ENCODE results near the gene TAOK1. TPM values are rescaled to one million over a fixed set of nuclear protein-coding genes. Genes with fewer than 3 reads are reported as not detected.
"Not testable (repeated sequence)": the region's sequence is repeated elsewhere in the genome, so short reads cannot be mapped to it uniquely, and the experiment has no call there.

Gene TAOK1
- total RNA-seq, 1 donor from 2014 or later = 48.6 TPM

DNA sequence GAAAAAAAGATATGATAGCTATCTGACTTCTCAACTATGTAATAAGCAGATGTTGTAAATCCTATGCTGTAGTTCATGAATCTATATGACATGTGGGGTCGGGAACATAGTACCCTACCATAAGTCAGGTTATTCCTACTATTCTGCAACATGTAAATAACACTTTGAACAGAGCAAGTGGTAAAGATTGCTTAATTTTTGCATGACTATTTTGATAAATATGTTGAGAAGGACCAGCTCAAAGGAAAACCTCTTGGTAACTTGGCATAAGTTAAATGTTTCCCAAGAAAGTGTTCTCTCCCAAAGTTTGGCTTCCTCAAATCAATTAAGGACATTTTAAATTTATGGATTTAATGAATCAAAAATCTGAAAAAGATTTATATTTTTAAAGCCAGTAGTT is 114.5 kb downstream of the TAOK1 start:
- DNase-seq = no peak
- intact Hi-C loops (cut with DNase I) = no loop called here
- no peak for ATAC-seq (ENCODE audit: poor library complexity)

DNA sequence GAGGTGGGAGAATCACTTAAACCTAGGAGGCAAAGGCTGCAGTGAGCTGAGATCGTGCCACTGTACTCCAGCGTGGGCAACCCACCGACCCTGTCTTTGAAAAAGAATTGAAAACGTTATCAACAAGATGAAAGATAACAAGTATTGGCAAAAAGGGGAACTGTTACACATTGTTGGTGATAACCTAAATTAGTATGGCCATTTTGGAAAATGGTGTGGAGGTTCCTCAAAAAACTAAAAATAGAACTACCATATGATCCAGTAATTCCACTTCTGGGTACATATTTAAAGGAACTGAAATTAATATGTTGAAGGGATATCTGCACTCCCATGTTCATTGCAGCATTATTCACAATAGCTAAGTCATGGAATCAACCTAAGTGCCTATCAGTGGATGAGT is 115.7 kb downstream of the TAOK1 start:
- ATAC-seq (ENCODE audit: poor library complexity) (no peak), DNase-seq (no peak)
- intact Hi-C loops (cut with DNase I) = no loop called here

DNA sequence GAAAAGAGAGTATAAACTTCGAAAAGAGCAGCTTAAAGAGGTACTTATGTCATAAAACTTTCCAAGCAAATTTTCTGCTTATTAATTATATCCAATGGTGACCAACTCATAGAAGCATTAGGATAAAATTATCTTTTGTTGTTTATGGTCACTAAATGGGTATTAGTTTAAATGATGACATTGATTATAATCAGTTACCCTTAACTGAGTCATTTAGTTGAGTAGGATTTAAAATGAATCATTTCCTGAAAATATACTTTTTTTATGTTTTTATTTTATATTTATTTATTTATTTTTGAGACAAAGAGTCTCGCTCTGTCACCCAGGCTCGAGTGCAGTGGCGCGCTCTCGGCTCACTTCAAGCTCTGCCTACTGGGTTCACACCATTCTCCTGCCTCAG is 120.8 kb downstream of the TAOK1 start:
- ATAC-seq (ENCODE audit: poor library complexity) = no peak
- no peak for DNase-seq
- intact Hi-C loops (cut with DNase I) = no loop called here

DNA sequence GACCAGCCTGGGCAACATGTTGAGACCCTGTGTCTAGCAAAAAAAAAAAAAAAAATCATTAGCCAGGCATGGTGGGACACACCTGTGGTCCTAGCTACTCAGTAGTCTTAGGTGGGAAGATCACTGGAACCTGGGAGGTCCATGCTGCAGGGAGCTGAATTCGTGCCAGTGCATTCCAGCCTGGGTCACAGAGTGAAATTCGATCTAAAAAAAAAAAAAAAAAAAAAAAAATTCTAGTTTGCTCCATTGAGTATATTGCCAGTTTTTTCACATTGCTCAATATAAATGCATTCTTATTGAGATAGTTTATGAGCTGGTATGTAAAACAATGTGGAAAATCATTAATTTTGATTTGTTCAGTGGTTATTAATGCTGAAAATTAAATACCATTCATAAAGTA is 124.6 kb downstream of the TAOK1 start:
- DNase-seq (no peak), ATAC-seq (ENCODE audit: poor library complexity) (no peak)
- intact Hi-C loops (cut with DNase I) = no loop called here

DNA sequence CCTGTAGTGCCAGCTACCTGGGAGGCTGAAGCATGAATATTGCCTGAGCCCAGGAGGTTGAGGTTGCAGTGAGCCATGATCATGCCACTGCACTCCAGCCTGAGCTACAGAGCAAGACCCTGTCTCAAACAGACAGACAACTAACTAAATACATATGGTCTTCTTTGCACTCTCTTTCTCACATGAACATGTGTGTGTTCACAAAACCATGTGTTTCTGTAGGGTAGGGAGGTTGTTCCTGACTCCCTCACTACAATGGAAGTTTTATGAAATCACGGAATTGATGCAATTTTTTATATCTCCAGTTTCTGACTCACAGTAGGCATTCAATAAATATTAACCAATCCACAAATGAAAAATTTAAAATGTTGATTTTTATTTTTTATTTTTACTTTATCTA is 128.2 kb downstream of the TAOK1 start:
- intact Hi-C loops (cut with DNase I) = no loop called here
- no peak for DNase-seq
- ATAC-seq (ENCODE audit: poor library complexity) = no peak

DNA sequence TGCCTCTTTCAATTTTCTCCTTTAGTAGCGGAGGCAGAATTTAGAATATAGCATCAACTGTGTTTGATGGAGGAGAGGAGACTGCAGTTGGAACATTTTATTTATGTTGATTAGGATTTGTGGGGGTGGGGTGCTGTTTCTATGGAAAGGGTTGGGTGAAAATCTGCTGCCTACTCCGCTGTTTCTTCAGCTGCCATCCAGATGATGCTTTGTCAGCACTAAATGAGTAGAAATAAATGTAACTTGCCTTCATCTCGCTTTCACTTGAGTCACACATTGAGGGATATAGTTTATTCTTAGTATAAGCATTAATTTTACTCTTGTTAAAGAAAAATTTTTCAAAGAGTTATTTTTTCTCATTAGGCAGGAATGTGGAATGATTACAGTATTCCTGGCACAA is 134.5 kb downstream of the TAOK1 start:
- intact Hi-C loops (cut with DNase I) = no loop called here
- DNase-seq = no peak
- no peak for ATAC-seq (ENCODE audit: poor library complexity)

DNA sequence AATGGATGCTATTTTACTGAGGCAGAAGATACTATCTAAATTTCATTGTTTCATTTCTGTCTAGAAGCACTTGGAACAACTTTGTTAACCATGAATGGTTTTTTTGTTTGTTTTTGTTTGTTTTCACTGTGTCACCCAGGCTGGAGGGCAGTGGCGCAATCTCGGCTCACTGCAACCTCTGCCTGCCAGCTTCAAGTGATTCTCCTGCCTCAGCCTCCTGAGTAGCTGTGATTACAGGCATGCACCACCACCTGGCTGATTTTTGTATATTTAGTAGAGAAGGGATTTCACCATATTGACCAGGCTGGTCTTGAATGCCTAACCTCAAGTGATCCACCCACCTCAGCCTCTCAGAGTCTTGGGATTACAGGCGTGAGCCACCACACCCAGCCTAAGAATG is 136.2 kb downstream of the TAOK1 start:
- ATAC-seq (ENCODE audit: poor library complexity) (no peak), DNase-seq (no peak)
- intact Hi-C loops (cut with DNase I) = no loop called here

DNA sequence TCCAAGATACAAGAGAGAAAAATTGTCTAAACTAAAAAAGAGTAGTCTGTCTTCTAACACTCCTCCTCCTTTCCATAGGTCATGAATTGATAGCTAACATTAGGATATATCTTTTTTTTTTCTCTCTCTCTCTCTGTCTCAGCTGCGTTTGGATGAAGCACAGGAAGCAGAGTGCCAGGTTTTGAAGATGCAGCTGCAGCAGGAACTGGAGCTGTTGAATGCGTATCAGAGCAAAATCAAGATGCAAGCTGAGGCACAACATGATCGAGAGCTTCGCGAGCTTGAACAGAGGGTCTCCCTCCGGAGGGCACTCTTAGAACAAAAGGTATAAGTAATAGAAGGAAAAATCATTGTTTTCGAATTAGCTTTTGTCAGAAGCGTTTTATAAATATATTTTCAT is 143.8 kb downstream of the TAOK1 start:
- ATAC-seq (ENCODE audit: poor library complexity) (no peak), DNase-seq (no peak)
- intact Hi-C loops (cut with DNase I) = loop anchor here (2.0 kb wide), 1 partner anchor 163 kb away; no protein-coding TSS in a partner anchor

DNA sequence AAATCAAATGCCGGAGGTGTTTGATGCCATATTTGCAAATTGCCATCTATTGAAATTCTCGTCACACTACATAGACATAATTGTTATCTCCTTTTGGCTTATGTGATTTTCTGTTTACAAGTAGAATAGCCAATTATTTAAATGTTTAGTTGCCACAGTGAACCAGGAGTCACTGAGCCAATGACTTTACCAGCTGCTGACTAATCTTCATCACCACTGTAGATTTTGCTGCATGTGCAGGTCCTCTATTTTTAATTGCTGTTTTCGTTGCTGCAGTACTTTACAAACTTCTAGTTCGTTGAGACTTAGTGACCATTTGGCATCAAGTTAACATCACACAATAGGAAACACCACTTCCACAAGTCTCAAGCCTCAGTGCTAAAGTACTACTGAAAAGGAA is 153.9 kb downstream of the TAOK1 start:
- no peak for ATAC-seq (ENCODE audit: poor library complexity)
- DNase-seq = no peak
- intact Hi-C loops (cut with DNase I) = no loop called here

DNA sequence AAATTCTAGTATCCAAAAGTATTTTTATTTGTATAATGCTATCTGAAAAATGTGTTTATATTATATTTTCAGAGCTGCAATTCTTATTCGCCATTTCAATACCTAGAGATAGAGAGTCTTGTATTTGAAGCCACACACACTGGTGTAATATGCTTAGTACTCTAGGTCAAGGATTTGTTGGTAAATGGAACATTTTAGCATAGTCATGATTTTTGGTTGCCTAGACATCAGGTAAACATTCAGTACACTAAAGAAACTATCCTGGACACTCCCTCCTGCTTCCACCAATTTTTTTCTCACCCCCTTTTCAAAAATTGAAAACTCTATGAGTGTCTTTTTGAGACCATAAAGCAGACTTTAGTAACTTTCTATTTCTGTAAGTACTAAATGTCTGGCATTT is 155.9 kb downstream of the TAOK1 start:
- intact Hi-C loops (cut with DNase I) = no loop called here
- ATAC-seq (ENCODE audit: poor library complexity) (no peak), DNase-seq (no peak)

DNA sequence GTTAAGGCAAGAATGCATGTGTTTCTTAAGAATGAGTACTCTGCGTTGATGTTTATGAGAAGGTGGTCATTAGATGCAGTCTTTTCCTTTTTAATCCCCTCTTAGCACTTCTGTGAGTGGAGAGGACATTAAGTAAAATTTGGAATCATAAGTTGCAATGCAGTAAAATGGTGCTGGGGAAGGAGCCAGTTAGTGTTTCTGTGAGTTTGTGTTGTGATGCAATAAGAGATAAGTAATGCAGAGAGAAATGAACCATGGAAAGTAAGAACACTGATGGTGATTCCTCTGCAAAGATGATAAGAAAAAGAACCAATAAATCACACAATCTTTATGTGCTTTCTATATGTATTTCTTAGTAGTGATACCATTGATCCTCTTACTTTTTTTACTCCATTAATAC is 156.7 kb downstream of the TAOK1 start:
- intact Hi-C loops (cut with DNase I) = no loop called here
- ATAC-seq (ENCODE audit: poor library complexity) (no peak), DNase-seq (no peak)

DNA sequence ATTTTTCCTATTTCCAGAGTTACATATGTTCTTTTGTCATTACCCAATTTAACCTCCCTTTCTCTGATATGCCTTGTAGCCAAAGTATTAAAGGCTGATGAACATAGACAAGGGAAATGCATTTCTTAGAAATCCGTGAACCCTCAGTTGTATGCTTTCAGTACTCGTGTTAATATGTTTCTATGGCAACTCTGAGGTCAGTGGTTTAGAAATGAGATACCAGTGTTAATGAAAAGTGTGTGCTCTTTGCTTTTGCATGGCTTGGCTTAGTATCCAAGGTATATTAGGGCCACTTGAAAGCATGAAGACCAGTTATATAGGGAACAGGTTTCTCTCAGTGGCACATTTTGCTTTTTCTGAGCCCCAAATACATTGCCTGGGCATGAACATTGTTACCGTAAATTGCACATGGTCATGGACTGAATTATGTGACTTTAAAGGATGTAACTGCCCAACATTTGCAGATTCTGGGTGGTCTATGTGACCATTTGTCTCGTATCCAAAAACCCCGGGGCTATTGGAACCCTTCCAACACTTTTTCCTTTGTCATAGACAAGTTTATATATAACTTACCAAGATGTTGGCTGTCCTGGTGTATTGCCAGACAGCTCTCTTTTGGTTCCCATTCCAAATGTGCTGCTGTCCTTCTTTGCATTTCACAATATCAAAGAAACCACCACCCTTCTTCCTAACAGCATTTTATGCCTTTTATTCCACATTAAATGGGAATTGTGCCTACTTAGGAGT is 159.2 kb downstream of the TAOK1 start:
- DNase-seq = no peak
- peak; percentile 64 for ATAC-seq (ENCODE audit: poor library complexity)
- intact Hi-C loops (cut with DNase I) = no loop called here

DNA sequence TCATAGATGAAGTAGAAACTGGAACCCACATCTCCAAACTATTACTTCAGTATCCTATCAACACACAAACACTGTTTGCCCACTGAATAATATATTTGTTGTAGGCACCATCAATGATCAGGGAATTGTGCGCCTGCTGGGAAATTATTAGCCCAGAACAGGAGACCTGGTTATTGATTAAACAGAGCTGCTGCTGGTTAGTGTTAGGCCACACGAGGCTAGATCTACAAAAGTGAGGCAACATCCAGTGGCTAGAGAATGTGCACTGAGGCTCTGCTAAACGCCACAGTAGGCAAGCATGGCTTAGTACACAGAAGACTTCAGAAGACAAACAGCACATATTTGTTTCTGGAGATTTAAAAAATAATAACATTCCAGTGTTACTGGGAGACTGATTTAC is 165.7 kb downstream of the TAOK1 start:
- no peak for ATAC-seq (ENCODE audit: poor library complexity)
- intact Hi-C loops (cut with DNase I) = no loop called here
- DNase-seq = no peak

DNA sequence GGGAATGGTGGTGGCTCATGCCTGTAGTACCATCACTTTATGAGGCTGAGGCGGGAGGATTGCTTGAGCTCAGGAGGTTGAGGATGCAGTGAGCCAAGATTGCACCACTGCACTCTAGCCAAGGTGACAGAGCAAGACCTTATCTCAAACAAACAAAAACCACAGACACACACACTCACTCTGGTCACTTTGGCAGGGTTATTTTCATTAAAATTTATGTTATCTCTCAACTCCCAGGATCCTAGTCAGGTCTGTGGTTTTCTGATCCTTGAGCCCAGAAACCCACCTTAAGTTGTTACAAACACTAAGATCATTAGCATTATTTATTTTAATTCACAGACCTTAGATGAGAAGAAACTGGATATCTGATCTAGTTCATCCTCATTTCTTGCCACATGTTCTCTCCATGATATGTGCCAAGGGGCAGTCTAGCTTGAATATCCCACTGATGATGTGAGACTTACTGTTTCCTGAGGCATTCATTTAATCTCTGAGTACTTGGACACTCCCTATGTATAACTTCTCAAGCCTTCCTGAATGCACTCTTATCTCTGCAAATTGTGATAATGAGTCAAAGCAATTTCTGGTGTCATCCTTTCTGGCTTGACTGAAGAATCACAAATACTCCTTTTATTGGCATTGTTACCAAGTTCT is 167.0 kb downstream of the TAOK1 start:
- intact Hi-C loops (cut with DNase I) = no loop called here
- ATAC-seq (ENCODE audit: poor library complexity) (no peak), DNase-seq (no peak)

DNA sequence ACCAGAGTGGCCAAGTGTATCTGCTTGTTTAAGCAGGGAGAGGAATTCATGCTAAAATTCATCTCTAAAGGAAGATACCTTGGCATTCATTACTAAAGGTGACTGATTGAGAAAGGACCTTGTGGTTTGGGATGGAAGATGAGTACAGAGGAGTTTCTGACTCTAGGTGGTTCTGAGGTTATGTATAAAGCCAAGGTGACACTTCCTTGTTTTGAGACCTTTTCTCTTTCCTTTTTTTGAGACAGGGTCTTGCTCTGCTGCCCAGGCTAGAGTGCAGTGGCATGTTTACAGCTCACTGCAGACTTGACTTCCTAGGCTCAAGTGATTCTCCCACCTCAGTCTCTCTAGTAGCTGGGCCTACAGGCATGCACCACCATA is 167.6 kb downstream of the TAOK1 start:
- no peak for ATAC-seq (ENCODE audit: poor library complexity)
- intact Hi-C loops (cut with DNase I) = no loop called here
- DNase-seq = no peak

DNA sequence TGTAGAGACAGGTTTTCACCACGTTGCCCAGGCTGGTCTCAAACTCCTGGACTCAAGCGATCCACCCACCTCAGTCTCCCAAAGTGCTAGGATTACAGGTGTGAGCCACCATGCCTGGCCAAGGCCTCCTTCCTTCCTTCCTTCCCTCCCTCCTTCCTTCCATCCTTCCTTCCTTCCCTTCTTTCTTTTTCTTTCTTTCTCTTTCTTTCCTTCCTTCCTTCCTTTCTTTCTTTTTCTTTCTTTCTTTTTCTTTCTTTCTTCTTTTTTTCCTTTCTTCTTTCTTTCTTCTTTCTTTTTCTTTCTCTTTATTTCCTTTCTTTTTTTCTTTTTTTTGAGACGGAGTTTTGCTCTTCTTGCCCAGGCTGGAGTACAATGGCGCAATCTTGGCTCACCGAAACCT is 168.0 kb downstream of the TAOK1 start:
- DNase-seq; intact Hi-C loops (cut with DNase I); ATAC-seq (ENCODE audit: poor library complexity): not testable (repeated sequence)

DNA sequence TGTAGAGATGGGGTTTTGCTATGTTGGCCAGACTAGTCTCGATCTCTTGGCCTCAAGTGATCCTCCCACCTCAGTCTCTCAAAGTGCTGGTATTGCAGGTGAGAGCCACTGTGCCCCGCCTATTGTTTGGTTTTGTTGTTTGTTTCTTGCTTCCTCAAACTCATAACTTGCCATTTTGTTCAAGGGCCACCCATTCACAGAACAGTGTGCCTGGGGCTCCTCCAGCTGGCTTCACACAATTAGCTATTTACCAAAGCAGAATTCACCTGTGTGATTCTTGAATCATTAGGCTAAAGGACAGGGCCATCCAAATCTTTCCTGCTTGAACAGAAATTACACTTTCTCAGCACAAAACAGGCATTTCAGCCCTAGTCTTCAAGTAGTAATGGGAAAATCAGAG is 169.5 kb downstream of the TAOK1 start:
- no peak for ATAC-seq (ENCODE audit: poor library complexity)
- DNase-seq = no peak
- intact Hi-C loops (cut with DNase I) = no loop called here

DNA sequence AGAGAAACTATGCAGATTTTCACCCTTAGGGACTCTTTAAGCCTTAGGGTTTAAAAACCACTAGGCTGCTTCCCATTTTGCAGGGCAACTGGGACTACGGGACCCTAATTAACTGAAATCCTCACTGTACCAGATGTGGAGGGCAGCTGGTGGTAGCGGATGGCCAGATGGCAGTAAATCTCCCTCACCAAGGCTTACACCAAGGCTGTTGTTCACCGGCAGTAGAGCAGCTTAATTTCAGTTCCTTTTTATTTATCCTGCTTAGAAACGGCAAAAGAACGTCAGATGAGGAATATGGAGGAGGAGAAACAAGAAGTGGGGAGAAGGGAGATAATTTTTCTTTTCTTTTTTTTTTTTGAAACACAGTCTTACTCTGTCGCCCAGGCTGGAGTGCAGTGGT is 170.2 kb downstream of the TAOK1 start:
- intact Hi-C loops (cut with DNase I) = no loop called here
- ATAC-seq (ENCODE audit: poor library complexity) = peak; percentile 39
- no peak for DNase-seq

DNA sequence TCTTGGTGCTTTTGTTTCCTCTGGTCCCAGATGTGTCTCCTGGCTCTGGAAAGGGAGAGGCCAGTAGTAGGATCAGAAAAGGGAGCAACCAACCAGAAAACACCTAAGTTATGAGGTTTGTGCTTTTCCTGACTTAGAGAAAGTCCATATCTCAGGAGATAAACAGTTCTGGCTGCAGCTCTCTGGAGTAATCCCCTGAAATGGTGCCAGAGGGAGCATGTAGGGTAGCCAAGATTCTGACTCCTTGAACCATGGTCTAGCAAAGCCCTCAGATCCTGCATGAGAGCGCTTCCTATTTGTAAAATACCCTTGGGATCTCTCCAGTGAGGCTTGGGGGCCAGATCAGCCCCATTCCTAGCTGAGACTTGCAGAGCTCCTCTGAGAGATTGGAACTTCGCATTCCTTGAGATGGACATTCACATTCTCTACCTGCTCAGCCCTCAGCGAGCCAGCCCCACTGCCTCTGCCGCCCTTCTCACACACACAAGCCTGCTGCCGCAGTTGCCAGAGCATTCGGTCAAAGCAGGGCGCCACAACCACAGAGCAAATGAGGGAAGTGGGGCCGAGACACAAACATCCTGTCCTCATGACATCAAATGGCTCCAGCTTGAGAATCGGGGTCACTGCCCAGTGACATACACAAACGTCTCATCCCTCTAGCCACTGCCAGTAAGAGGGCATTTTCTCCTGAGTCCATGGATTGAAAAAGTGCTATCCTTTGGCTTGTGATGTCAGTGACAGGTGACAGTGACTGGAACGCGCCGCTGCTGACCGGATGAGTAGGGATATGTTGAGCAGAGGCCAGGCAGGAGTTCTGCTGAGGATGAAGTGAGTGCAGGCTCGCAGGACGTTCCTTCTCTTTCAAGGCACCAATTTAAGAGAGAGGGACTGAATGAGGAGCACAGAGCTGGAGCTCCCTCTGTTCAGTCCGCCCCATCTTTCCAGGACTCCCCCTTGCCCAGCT is 171.7 kb downstream of the TAOK1 start:
- no peak for ATAC-seq (ENCODE audit: poor library complexity)
- DNase-seq = no peak
- intact Hi-C loops (cut with DNase I) = no loop called here

DNA sequence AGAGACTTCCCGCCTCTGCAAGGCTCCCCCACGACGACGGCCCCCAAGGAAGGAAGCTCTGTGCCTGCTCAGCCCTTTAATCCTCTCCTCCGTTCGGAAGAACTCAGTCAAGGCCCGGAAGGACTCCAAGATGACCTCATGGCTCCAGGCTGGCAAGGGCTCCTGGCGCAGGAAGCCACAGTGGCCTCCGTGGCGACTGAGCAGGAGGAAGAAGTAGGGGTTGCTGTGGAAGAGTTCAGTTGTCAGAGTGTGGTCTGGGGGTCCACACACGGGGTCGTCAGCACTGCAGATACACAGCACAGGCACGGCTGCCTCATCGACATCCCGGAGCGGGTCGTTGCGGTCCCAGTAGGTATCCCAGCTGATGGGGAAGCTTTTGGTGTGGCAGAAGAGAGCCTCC is 172.5 kb downstream of the TAOK1 start:
- no peak for DNase-seq
- intact Hi-C loops (cut with DNase I) = no loop called here

More for the DNA sequence above, 172.5 kb downstream of the TAOK1 start:
- ATAC-seq (ENCODE audit: poor library complexity) = no peak

All from Right ventricle myocardium superior (tissue), 1 donor.